Small intestine (tissue), 7 donors: ENCODE results near the gene CAVIN2. TPM values are rescaled to one million over a fixed set of nuclear protein-coding genes. Genes with fewer than 3 reads are reported as not detected.

Experiments
- DNase-seq, 2 donors: peaks; one replicate each; pipeline versions ENCODE4 v3.0.0 to v3.0.0-alpha.2; 2013
- FAIRE-seq: peaks from 2 replicates; lab custom pipeline; 2012; peaks lifted over from hg19 to GRCh38; lab: Jason Lieb, UNC
- H3K27ac ChIP-seq, 3 donors: one replicate each; pipeline ENCODE4 v1.5.1; 2013; ENCODE audit warnings: low read length in 2 of 3, mild to moderate bottlenecking in 2 of 3, control low read depth in 1 of 3, inconsistent platforms in 1 of 3, low read depth in 1 of 3, moderate library complexity in 1 of 3
- H3K27me3 ChIP-seq, 3 donors: one replicate each; pipeline ENCODE4 v1.6.1; 2013; ENCODE audit warnings: low read length in 3 of 3, inconsistent platforms in 1 of 3; ENCODE audit not compliant: control insufficient read depth in 3 of 3, insufficient read depth in 3 of 3
- H3K36me3 ChIP-seq, 3 donors: one replicate each; pipeline ENCODE4 v1.6.1; 2013; ENCODE audit warnings: low read length in 3 of 3, inconsistent platforms in 1 of 3, low read depth in 1 of 3, mild to moderate bottlenecking in 1 of 3, moderate library complexity in 1 of 3; ENCODE audit not compliant: control insufficient read depth in 3 of 3, insufficient read depth in 2 of 3
- H3K4me1 ChIP-seq, 3 donors: one replicate each; pipeline ENCODE4 v1.6.1; 2013; ENCODE audit warnings: low read length in 2 of 3, inconsistent platforms in 1 of 3, low read depth in 1 of 3, mild to moderate bottlenecking in 1 of 3, moderate library complexity in 1 of 3; ENCODE audit not compliant: control insufficient read depth in 3 of 3, insufficient read depth in 2 of 3
- H3K4me3 ChIP-seq, 3 donors: one replicate each; pipeline ENCODE4 v1.5.1; 2013; ENCODE audit warnings: low read length in 3 of 3, control low read depth in 1 of 3, inconsistent platforms in 1 of 3, low read depth in 1 of 3, mild to moderate bottlenecking in 1 of 3, moderate library complexity in 1 of 3
- H3K9me3 ChIP-seq, 2 donors: one replicate each; pipeline ENCODE4 v1.6.1; 2013; ENCODE audit warnings: low read depth in 1 of 2, low read length in 1 of 2; ENCODE audit not compliant: control insufficient read depth in 2 of 2, insufficient read depth in 1 of 2
- WGBS, 3 donors: extraction: QIAGEN DNeasy Blood & Tissue Kit; methylation state at CpG; one replicate each; pipeline ENCODE4 v1.1.7; 2013; 5-methylcytosine and 5-hydroxymethylcytosine counted together
- polyA plus RNA-seq, 4 donors: library from polyadenylated mRNA; stranded (reverse) in 3 of 4; unstranded in 1 of 4; fragments of 200-250 nt in 3 of 4; fragments of 120-200 nt in 1 of 4; gene quantifications; one replicate each; pipeline versions ENCODE4 v1.2.1 to v1.2.3, GENCODE V29; 2013
- donor health status: healthy with polysubstance abuse.
- donor health status: control.
- donor health status: control.
- donor health status: Bipolar disorder and iron deficiency.
- donor health status: healthy.

CAVIN2 gene
- polyA plus RNA-seq, 4 donors: 0.89 to 29.8 (median 10.0) TPM

GRCh38 chr2:191860760-191861466, 14.0 kb upstream of the CAVIN2 start:
- H3K27me3 ChIP-seq: no peaks in the 10 kb centered on the region
- H3K36me3 ChIP-seq: no peaks in the 10 kb centered on the region
- H3K9me3 ChIP-seq: peaks cover 0 to 2% of the 10 kb centered on the region in 2 donors
- 41 to 78% (median 54%) methylated on average over 1 of the region's 1 CpG for WGBS, 3 donors
- FAIRE-seq: no peak
- H3K4me1 ChIP-seq: no peaks in the 10 kb centered on the region
- H3K27ac ChIP-seq: no peak overlapping the region
- H3K4me3 ChIP-seq: no peak overlapping the region
- DNase-seq: no peak

GRCh38 chr2:191859681-191860080, 12.8 kb upstream of the CAVIN2 start:
- WGBS, 3 donors: 91 to 95% (median 94%) methylated on average over 1 of the region's 1 CpG
- Histone ChIP-seq H3K4me3 (no peak overlapping the region), H3K36me3 (no peaks in the 10 kb centered on the region), H3K4me1 (no peaks in the 10 kb centered on the region), H3K27ac (no peak overlapping the region), H3K9me3 (peaks cover 0 to 2% of the 10 kb centered on the region in 2 donors), H3K27me3 (no peaks in the 10 kb centered on the region)
- DNase-seq: no peak
- no peak for FAIRE-seq

- no peak overlapping the region for H3K27ac ChIP-seq
- DNase-seq: no peak
- no peaks in the 10 kb centered on the region for H3K36me3 ChIP-seq
- FAIRE-seq: no peak
- no peak overlapping the region for H3K4me3 ChIP-seq
- H3K9me3 ChIP-seq: peaks cover 0 to 2% of the 10 kb centered on the region in 2 donors
- WGBS, 3 donors: 81 to 89% (median 88%) methylated on average over 3 of the region's 3 CpGs
- H3K27me3 ChIP-seq: no peaks in the 10 kb centered on the region
- H3K4me1 ChIP-seq: no peaks in the 10 kb centered on the region
These were observed 11.0 kb upstream of the CAVIN2 start for GRCh38 chr2:191857886-191858285.

GRCh38 chr2:191857259-191857805, 10.4 kb upstream of the CAVIN2 start:
- Histone ChIP-seq H3K27ac (no peak overlapping the region), H3K4me1 (no peaks in the 10 kb centered on the region), H3K9me3 (peaks cover 0 to 2% of the 10 kb centered on the region in 2 donors), H3K27me3 (no peaks in the 10 kb centered on the region), H3K4me3 (no peak overlapping the region), H3K36me3 (no peaks in the 10 kb centered on the region)
- DNase-seq: no peak
- WGBS, 3 donors: 46 to 50% (median 47%) methylated on average over 2 of the region's 2 CpGs
- no peak for FAIRE-seq

GRCh38 chr2:191856111-191856876, 9.4 kb upstream of the CAVIN2 start:
- Histone ChIP-seq H3K36me3 (no peaks in the 10 kb centered on the region), H3K9me3 (peaks cover 0 to 2% of the 10 kb centered on the region in 2 donors), H3K4me1 (no peaks in the 10 kb centered on the region), H3K27me3 (no peaks in the 10 kb centered on the region), H3K4me3 (no peak overlapping the region), H3K27ac (no peak overlapping the region)
- DNase-seq (no peak), FAIRE-seq (no peak)
- 90 to 97% (median 90%) methylated on average over 7 of the region's 7 CpGs for WGBS, 3 donors

GRCh38 chr2:191855382-191855781, 8.5 kb upstream of the CAVIN2 start:
- Histone ChIP-seq H3K9me3 (peaks cover 0 to 2% of the 10 kb centered on the region in 2 donors), H3K27me3 (no peaks in the 10 kb centered on the region), H3K27ac (no peak overlapping the region), H3K36me3 (no peaks in the 10 kb centered on the region), H3K4me3 (no peak overlapping the region), H3K4me1 (no peaks in the 10 kb centered on the region)
- DNase-seq (no peak), FAIRE-seq (no peak)
- 79 to 88% (median 80%) methylated on average over 5 of the region's 5 CpGs for WGBS, 3 donors

- no peak overlapping the region for H3K27ac ChIP-seq
- no peak for FAIRE-seq
These were observed 7.8 kb upstream of the CAVIN2 start for GRCh38 chr2:191854382-191855372.

GRCh38 chr2:191853843-191854242, 7.0 kb upstream of the CAVIN2 start:
- no peaks in the 10 kb centered on the region for H3K36me3 ChIP-seq
- FAIRE-seq (no peak), DNase-seq (no peak)
- H3K9me3 ChIP-seq: no peaks in the 10 kb centered on the region
- no peaks in the 10 kb centered on the region for H3K4me1 ChIP-seq
- 39 to 49% (median 46%) methylated on average over 4 of the region's 4 CpGs for WGBS, 3 donors
- H3K4me3 ChIP-seq: no peak overlapping the region
- H3K27me3 ChIP-seq: no peaks in the 10 kb centered on the region
- no peak overlapping the region for H3K27ac ChIP-seq

More at GRCh38 chr2:191854382-191855372, 7.8 kb upstream of the CAVIN2 start:
- Histone ChIP-seq H3K27me3 (no peaks in the 10 kb centered on the region), H3K4me3 (no peak overlapping the region), H3K9me3 (peaks cover 0 to 1% of the 10 kb centered on the region in 2 donors), H3K4me1 (no peaks in the 10 kb centered on the region), H3K36me3 (no peaks in the 10 kb centered on the region)
- 75 to 90% (median 77%) methylated on average over 6 of the region's 6 CpGs for WGBS, 3 donors
- DNase-seq: no peak
